ENCODE results near the gene HABP4.
"Not testable (repeated sequence)": the region's sequence is repeated elsewhere in the genome, so short reads cannot be mapped to it uniquely, and the experiment has no call there.

HABP4 gene

DNA sequence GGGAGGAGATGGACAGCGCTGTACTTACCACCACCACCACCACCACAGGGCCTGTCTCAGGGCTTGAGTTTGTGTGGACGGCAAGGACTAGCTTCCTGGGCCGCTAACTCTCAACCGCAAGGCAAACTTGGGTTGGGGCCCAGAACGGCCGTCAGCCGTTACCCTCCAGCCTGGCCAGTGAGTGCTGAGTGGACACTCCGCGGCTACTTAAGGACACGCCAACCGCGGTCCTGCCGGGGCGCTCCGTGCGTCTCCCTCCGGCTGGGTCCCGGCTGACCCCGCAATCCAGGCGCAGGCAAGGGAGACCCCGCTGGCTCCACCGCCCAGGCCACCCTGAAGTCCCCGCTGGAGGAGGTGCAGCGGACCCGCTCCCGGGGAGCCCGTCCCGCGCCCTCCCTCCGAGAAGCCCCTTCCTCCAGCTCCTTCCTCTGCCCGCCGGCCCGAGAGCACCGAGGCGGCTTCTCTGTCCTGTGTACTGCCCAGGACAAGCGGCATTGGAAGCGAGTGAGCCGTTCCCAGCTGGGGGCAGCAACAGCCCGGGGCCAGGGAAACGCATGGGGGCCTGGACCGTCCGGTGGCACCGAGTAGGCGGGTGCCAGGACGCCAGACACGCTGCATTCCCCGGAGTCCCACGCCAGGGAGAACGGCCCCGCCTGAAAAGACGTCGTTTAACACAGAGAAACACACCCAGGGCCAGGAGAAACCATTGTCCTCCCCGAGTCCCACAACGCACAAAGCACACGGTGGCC is 46.6 kb downstream of the HABP4 start:
- no peak for DNase-seq (ENCODE audit: low read depth in 3 of 3, low spot score in 1 of 3)

DNA sequence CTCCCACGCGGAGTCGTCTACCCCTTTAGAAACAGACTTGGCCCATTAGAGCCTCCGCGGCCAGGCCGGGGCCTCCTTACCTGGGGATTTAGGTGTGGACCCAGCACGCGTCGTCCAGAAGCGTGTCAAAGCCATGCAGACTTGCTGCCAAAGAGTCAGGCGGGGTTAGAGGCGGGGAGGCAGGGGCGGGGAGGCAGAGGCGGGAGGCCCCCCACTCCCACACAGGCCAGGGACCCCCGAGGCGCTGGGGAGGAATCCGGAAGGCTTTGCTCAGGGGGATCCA is 47.1 kb downstream of the HABP4 start:
- no peak for DNase-seq (ENCODE audit: low read depth in 3 of 3, low spot score in 1 of 3)

- no peak for DNase-seq (ENCODE audit: low read depth in 3 of 3, low spot score in 1 of 3)
These were observed 48.8 kb downstream of the HABP4 start for GRCh38 chr9:96498796-96499195.

DNA sequence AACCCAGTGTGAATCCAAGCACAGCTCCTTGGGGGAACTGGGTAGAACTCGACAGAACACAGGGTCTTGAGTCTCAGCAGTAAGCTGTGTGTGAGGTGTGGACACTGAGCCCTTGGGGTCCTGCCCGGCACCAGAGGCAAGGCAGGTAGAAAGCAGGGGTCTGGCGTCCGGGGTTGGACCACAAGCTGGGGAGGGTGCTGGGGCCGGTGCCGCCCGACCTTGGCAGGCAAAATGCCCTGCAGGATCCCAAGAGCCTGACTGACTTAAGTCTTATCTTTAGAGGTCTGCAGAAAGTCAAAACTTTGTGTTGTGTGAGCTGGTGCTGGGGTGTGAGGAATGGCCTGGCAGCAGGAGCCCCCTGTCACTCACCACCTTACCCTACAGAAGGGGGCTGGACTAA is 49.3 kb downstream of the HABP4 start:
- DNase-seq (ENCODE audit: low read depth in 3 of 3, low spot score in 1 of 3): no peak

- DNase-seq (ENCODE audit: low read depth in 3 of 3, low spot score in 1 of 3): no peak
These were observed 51.0 kb downstream of the HABP4 start for GRCh38 chr9:96500696-96501632.

GRCh38 chr9:96501633-96502538 is 51.9 kb downstream of the HABP4 start:
- no peak for DNase-seq (ENCODE audit: low read depth in 3 of 3, low spot score in 1 of 3)

DNA sequence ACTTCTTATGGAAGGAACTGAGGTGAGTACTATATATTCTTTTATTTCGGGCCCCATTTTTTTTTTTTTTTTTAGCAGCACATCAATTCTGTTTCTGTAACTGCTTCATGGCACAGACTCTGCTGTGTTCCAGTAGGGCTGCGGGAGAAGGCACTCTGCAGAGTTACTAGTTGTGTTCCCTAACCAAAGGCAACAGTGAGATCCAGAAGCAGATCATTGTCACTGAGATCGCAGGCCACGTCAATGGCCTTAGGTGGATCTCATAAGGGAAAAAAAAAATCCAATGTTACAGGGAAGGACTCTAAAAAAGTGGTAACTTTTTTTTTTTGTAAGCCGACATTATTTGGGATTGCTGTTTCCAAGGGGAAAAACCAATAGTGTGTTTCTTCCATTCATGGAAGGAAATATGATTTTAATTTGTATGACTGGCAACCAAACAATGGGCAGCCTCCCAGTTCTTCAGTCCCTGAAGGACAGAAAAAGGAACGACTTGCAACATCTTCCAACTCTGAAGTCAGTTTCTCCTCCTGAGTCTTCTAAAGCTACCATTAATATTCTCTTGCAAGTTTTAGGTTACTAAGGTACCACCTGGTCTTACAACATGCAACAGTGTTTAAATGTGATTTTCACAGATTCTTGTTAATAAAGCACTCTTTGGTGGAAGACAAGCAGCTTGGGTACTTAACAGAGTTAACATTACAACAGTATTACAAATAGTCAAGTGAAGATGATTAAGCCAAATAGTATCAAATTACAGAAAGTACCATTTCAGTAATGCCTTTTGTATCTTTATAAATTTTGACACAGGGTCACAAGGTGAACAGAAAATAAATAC is 52.8 kb downstream of the HABP4 start:
- no peak for DNase-seq (ENCODE audit: low read depth in 3 of 3, low spot score in 1 of 3)

GRCh38 chr9:96503374-96503748 is 53.4 kb downstream of the HABP4 start:
- not testable (repeated sequence) for DNase-seq (ENCODE audit: low read depth in 3 of 3, low spot score in 1 of 3)

DNA sequence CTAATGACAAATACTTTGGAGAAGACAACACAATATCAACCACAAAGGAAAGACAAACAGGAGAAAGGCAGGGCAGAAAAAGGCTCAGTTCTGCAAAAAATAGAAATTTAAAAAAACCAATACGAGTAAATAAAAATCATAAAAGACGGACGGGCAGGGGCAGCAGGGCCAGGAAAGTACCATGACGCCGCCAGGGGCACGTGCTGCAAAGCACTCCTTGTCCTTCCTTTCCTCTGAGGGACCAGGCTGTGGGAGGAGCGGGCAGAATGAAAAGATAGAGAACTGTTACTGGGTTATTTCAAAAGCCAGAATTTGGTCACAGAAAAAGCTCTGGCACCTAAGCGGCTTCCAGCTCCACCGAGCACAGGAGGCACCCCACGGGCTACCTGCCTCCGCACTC is 53.9 kb downstream of the HABP4 start:
- no peak for DNase-seq (ENCODE audit: low read depth in 3 of 3, low spot score in 1 of 3)

GRCh38 chr9:96505316-96505991 is 55.5 kb downstream of the HABP4 start:
- no peak for DNase-seq (ENCODE audit: low read depth in 3 of 3, low spot score in 1 of 3)

DNA sequence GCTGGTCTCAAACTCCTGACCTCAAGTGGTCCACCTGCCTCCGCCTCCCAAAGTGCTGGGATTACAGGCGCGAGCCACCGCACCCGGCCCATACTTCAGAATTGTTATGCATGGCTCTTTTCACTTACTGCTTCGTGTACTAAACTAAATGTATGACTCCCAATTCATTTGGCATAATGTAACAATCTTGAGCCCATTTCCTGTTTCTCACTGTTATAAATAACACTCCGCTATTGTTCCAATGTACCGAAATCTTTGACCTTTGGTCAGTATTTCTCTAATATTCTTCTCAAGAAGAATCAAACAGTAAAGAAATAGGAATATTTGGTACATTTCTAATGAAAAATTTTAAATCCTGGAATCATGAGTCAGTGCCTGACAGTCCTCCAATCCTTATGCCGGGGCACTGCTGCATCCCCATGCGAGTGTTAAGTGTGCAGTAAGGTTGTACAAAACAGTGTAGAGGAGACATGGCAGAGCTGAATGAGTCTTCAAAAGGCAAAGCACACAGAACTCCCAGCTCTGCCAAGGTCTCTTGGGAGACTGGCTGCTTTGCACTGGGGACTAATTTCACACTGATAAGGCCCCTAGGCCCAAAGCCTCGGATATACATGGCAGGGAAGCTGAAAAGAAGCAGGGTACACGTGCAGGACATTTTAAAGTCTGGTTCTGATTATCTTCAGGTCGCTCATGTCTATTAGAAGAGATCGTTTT is 58.4 kb downstream of the HABP4 start:
- DNase-seq (ENCODE audit: low read depth in 3 of 3, low spot score in 1 of 3): no peak

GRCh38 chr9:96509026-96509425 is 59.1 kb downstream of the HABP4 start:
- DNase-seq (ENCODE audit: low read depth in 3 of 3, low spot score in 1 of 3): no peak

DNA sequence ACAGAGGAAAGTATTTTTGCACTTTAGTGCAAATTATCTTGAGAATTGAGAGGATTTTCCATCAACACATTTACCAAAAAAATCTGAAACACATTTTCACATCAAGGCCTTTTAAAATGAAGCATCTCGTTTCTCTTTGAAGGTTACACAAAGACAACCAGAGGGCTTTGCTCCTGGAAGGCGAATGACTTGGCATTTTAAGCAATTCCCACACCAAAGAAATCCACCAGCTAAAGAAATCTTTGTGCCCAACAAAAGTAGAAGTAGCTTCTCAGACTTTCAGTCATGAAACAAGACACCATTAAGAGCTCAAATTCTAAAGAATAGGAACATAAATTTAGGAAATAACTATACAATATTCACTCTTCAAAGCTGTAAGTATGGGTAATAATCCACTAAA is 59.9 kb downstream of the HABP4 start:
- DNase-seq (ENCODE audit: low read depth in 3 of 3, low spot score in 1 of 3): no peak

DNA sequence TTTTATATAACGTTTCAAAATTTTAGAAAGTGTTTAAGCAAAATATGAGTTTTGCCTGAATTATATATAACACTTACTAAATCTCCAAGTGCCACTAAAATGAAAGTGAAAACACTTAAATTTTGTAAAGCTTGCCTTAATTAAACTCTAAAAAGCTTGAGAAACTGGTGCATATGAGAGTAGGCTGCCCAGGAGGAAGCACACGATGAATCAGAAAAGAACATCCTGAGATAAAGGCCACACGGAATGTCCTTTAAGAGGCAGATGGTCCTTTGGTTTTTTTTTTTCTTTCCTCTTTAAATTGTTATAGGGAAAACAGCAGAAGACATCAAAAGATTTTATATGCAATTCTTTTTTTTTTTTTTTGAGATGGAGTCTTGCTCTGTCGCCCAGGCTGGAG is 60.3 kb downstream of the HABP4 start:
- DNase-seq (ENCODE audit: low read depth in 3 of 3, low spot score in 1 of 3): no peak

DNA sequence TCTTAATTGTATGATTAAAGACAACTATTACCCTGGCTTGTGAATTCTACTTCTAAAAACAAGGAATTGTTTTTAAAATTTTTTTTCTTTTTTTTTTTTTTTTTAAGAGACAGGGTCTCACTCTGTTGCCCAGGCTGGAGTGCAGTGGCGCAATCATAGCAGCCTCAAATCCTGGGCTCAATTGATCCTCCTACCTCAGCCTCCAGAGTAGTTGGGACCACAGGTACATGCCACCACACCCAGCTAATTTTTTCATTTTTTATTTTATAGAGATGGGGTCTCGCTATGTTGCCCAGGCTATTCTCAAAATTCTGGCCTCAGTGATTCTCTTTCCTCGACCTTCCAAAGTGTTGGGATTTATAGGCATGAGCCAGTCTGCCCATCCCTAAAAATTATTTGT is 62.3 kb downstream of the HABP4 start:
- no peak for DNase-seq (ENCODE audit: low read depth in 3 of 3, low spot score in 1 of 3)

GRCh38 chr9:96513622-96514021 is 63.7 kb downstream of the HABP4 start:
- no peak for DNase-seq (ENCODE audit: low read depth in 3 of 3, low spot score in 1 of 3)

DNA sequence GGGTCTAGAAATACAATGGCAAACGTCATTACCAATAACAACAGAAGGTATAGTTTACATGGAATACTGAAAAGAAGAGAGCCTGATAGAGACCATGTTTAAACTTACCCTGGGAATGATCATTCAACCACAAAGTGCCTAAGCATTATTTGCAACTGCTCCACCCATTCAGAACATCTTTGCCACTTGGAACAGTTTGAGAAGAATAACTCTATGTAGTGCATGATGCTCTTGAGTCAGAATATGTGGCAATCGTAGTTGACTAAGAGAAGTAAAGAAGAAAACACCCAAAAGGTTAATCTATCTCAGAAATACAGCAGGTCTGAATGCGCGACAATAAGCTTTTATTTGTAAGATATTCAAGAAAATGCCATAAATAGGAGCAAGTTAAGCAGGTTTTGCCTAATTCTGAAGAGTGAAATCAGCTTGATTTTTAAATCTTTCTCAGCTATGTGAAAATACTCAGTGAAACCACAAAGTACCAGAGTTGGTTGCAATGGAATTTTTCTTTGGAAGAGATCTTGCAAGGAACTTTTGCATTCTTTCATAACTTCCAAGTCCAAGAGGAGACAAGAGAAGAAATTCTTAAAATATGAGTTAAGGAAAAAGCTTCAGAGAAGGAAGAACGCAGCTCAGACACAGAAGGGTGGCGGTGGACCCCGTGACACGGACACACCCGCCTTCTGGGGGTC is 64.3 kb downstream of the HABP4 start:
- DNase-seq (ENCODE audit: low read depth in 3 of 3, low spot score in 1 of 3): no peak

- DNase-seq (ENCODE audit: low read depth in 3 of 3, low spot score in 1 of 3): no peak
These were observed 64.8 kb downstream of the HABP4 start for GRCh38 chr9:96514800-96515158.
